Natural killer cell treated with Interleukin-12 subunit alpha and Interleukin-12 subunit beta and Interleukin-15 and Interleukin-18, amount 100 ng/mL, for 72 hours (primary cell): ENCODE measurements around the gene NDUFA11. TPM values are rescaled to one million over a fixed set of nuclear protein-coding genes. Genes with fewer than 3 reads are reported as not detected.
"Not testable (repeated sequence)": the region's sequence is repeated elsewhere in the genome, so short reads cannot be mapped to it uniquely, and the experiment has no call there.

ENCODE experiments used
- ATAC-seq, 2 donors: fragments of 150-1000 bp; cut with Tn5 transposase in 1 of 2; sonication (Bioruptor Pico), chemical (Tn5 transposase) in 1 of 2; 2 replicates each; pipeline ENCODE4 v1.10.0; 2021
- DNase-seq: peaks from one replicate; pipeline ENCODE4 v3.0.0; 2022; ENCODE audit warnings: low spot score
- H3K27ac Mint-ChIP-seq, 2 donors: 1 replicate in 1 of 2; 2 replicates in 1 of 2; pipeline ENCODE4 v1.8.0; 2022; ENCODE audit warnings: mixed read lengths in 2 of 2, mild to moderate bottlenecking in 1 of 2, moderate library complexity in 1 of 2
- H3K27me3 Mint-ChIP-seq, 2 donors: 1 replicate in 1 of 2; 2 replicates in 1 of 2; pipeline ENCODE4 v1.8.0; 2022; ENCODE audit warnings: mixed read lengths in 2 of 2
- H3K36me3 Mint-ChIP-seq: one replicate; pipeline ENCODE4 v1.8.0; 2022; ENCODE audit warnings: mixed read lengths
- H3K4me1 Mint-ChIP-seq, 2 donors: 1 replicate in 1 of 2; 2 replicates in 1 of 2; pipeline ENCODE4 v1.8.0; 2022; ENCODE audit warnings: low read depth in 2 of 2, mixed read lengths in 2 of 2, mild to moderate bottlenecking in 1 of 2
- H3K4me3 Mint-ChIP-seq: one replicate; pipeline ENCODE4 v1.8.0; 2022; ENCODE audit warnings: mixed read lengths
- H3K9me3 Mint-ChIP-seq: 2 replicates; pipeline ENCODE4 v1.8.0; 2022; ENCODE audit warnings: mixed read lengths
- total RNA-seq, 2 donors: library from RNA; stranded (reverse); gene quantifications; one replicate each; pipeline ENCODE4 v1.2.3, GENCODE V29; 2022

The NDUFA11 gene
- total RNA-seq, 2 donors from 2014 or later, result 170 to 189 TPM

GRCh38 chr19:5863030-5863665 lies 40.4 kb downstream of the NDUFA11 start:
- no peaks in the 10 kb centered on the region for H3K27me3 Mint-ChIP-seq
- H3K9me3 Mint-ChIP-seq, result no peaks in the 10 kb centered on the region
- no peak for ATAC-seq
- peaks cover 6 to 17% of the 10 kb centered on the region in 2 donors for H3K4me1 Mint-ChIP-seq
- H3K4me3 Mint-ChIP-seq, result no peak overlapping the region
- no peak for DNase-seq
- H3K27ac Mint-ChIP-seq, result no peak overlapping the region
- H3K36me3 Mint-ChIP-seq, result no peaks in the 10 kb centered on the region

GRCh38 chr19:5857203-5858081 lies 46.1 kb downstream of the NDUFA11 start:
- no peaks in the 10 kb centered on the region for H3K27me3 Mint-ChIP-seq
- no peaks in the 10 kb centered on the region for H3K4me1 Mint-ChIP-seq
- no peak overlapping the region for H3K4me3 Mint-ChIP-seq
- H3K9me3 Mint-ChIP-seq, result no peaks in the 10 kb centered on the region
- ATAC-seq, result no peak
- no peak overlapping the region for H3K27ac Mint-ChIP-seq
- no peak for DNase-seq
- no peaks in the 10 kb centered on the region for H3K36me3 Mint-ChIP-seq

- not testable (repeated sequence) for H3K4me1 Mint-ChIP-seq, H3K27ac Mint-ChIP-seq, H3K36me3 Mint-ChIP-seq, DNase-seq, H3K27me3 Mint-ChIP-seq, H3K4me3 Mint-ChIP-seq, H3K9me3 Mint-ChIP-seq, ATAC-seq
Measured at GRCh38 chr19:5855151-5855550, 48.4 kb downstream of the NDUFA11 start.

GRCh38 chr19:5854121-5854520 lies 49.5 kb downstream of the NDUFA11 start:
- H3K36me3 Mint-ChIP-seq, ATAC-seq, DNase-seq, H3K4me1 Mint-ChIP-seq, H3K4me3 Mint-ChIP-seq, H3K27ac Mint-ChIP-seq, H3K27me3 Mint-ChIP-seq, H3K9me3 Mint-ChIP-seq: not testable (repeated sequence)

GRCh38 chr19:5851302-5851701 lies 52.3 kb downstream of the NDUFA11 start, which contains the start of gene FUT3:
Gene FUT3 (minus strand): TSS chr19:5851449.
- Mint-ChIP-seq H3K36me3 (no peaks in the 10 kb centered on the region), H3K4me3 (no peak within 1 kb of the TSS), H3K27me3 (no peaks in the 10 kb centered on the region), H3K4me1 (no peaks in the 10 kb centered on the region), H3K27ac (no peak within 1 kb of the TSS), H3K9me3 (no peaks in the 10 kb centered on the region)
- ATAC-seq (no peak), DNase-seq (no peak)

GRCh38 chr19:5850743-5851293 lies 52.8 kb downstream of the NDUFA11 start:
- Mint-ChIP-seq H3K9me3 (no peaks in the 10 kb centered on the region), H3K4me1 (no peaks in the 10 kb centered on the region), H3K36me3 (no peaks in the 10 kb centered on the region), H3K4me3 (no peak overlapping the region), H3K27me3 (no peaks in the 10 kb centered on the region), H3K27ac (no peak overlapping the region)
- ATAC-seq (peak in 1 of 2 donors; percentile 20), DNase-seq (no peak)

GRCh38 chr19:5850189-5850588 lies 53.4 kb downstream of the NDUFA11 start:
- H3K36me3 Mint-ChIP-seq, result no peaks in the 10 kb centered on the region
- no peak overlapping the region for H3K4me3 Mint-ChIP-seq
- ATAC-seq, result no peak
- no peak for DNase-seq
- H3K4me1 Mint-ChIP-seq, result no peaks in the 10 kb centered on the region
- no peaks in the 10 kb centered on the region for H3K9me3 Mint-ChIP-seq
- no peak overlapping the region for H3K27ac Mint-ChIP-seq
- no peaks in the 10 kb centered on the region for H3K27me3 Mint-ChIP-seq

GRCh38 chr19:5848621-5849020 lies 55.0 kb downstream of the NDUFA11 start:
- not testable (repeated sequence) for H3K27me3 Mint-ChIP-seq, H3K27ac Mint-ChIP-seq, H3K9me3 Mint-ChIP-seq, ATAC-seq, H3K4me1 Mint-ChIP-seq, H3K36me3 Mint-ChIP-seq, H3K4me3 Mint-ChIP-seq, DNase-seq

GRCh38 chr19:5847846-5848245 lies 55.7 kb downstream of the NDUFA11 start:
- not testable (repeated sequence) for H3K9me3 Mint-ChIP-seq, H3K27ac Mint-ChIP-seq, ATAC-seq, H3K4me1 Mint-ChIP-seq, H3K27me3 Mint-ChIP-seq, H3K36me3 Mint-ChIP-seq, DNase-seq, H3K4me3 Mint-ChIP-seq

Other genes starting within 250 kb of the NDUFA11 start
- gene MICOS13, start 223.3 kb downstream of the NDUFA11 start, total RNA-seq, result 10 to 100 TPM; 40.7 to 41.4 TPM
- 1 to 10 TPM; 1.8 to 3.6 TPM for gene HSD11B1L, start 222.8 kb downstream of the NDUFA11 start, total RNA-seq
- gene RPL36, start 213.5 kb downstream of the NDUFA11 start, total RNA-seq, result 100 to 1,000 TPM; 645 to 764 TPM
- gene LONP1, start 183.6 kb downstream of the NDUFA11 start, total RNA-seq, result 100 to 1,000 TPM; 151 to 267 TPM
- not detected for gene CATSPERD, start 183.2 kb downstream of the NDUFA11 start, total RNA-seq
- 10 to 100 TPM in 1 of 2 donors, 1 to 10 TPM in 1; 8.5 to 21.5 TPM for gene PRR22, start 119.0 kb downstream of the NDUFA11 start, total RNA-seq
- 100 to 1,000 TPM in 1 of 2 donors, 10 to 100 TPM in 1; 90.1 to 155 TPM for gene DUS3L, start 112.6 kb downstream of the NDUFA11 start, total RNA-seq
- gene NRTN, start 98.7 kb downstream of the NDUFA11 start, total RNA-seq, result not detected
- not detected for gene FUT6, start 64.1 kb downstream of the NDUFA11 start, total RNA-seq
- gene FUT3, start 52.3 kb downstream of the NDUFA11 start, total RNA-seq, result not detected
- not detected for gene FUT5, start 33.2 kb downstream of the NDUFA11 start, total RNA-seq
- 1 to 10 TPM; 4.4 to 6.7 TPM for gene VMAC, start 1.1 kb upstream of the NDUFA11 start, total RNA-seq
- 1 to 10 TPM; 7.6 to 8.6 TPM for gene CAPS, start 10.5 kb upstream of the NDUFA11 start, total RNA-seq
- gene RANBP3, start 74.3 kb upstream of the NDUFA11 start, total RNA-seq, result 100 to 1,000 TPM in 1 of 2 donors, 10 to 100 TPM in 1; 96.5 to 119 TPM
- 1 to 10 TPM; 6.6 to 6.9 TPM for gene RFX2, start 206.7 kb upstream of the NDUFA11 start, total RNA-seq
- not detected for gene ACSBG2, start 231.9 kb upstream of the NDUFA11 start, total RNA-seq